Adrenal gland (tissue), 5 donors: ENCODE measurements around the gene DBT.

Experiments
- CTCF ChIP-seq, 6 experiments: fragments of 450-650 bp in 4 of 6; fragments of 200-600 bp in 2 of 6; sonication (generic) in 1 of 6; IDR thresholded peaks; 1 replicate in 5 of 6; 2 replicates in 1 of 6; pipeline versions ENCODE4 v1.5.1 to v1.8.0; 2016 to 2021; ENCODE audit warnings: antibody characterized with exemption in 6 of 6, mild to moderate bottlenecking in 2 of 6, moderate library complexity in 1 of 6
- POLR2A ChIP-seq, 2 donors: fragments of 450-650 bp; IDR thresholded peaks; one replicate each; pipeline ENCODE4 v1.6.1; 2017; ENCODE audit warnings: antibody characterized with exemption in 2 of 2, mild to moderate bottlenecking in 2 of 2, moderate library complexity in 1 of 2
- donor health status: DM: no; HTN: no; CAD: no.

GRCh38 chr1:100268202-100268601 lies 18.6 kb upstream of the DBT start:
- TF ChIP-seq CTCF (IDR thresholded peaks at IDR 0.05) (no peak), POLR2A (IDR thresholded peaks at IDR 0.05) (no peak)
